Measurements from ENCODE around the gene BSDC1.
A peak's percentile ranks its signal among the peaks of the same experiment; 100 is the strongest.

BSDC1 gene

GRCh38 chr1:32376199-32376598, 18.0 kb downstream of the BSDC1 start:
- no peak for DNase-seq (ENCODE audit: insufficient read length, low spot score)
- FAIRE-seq, result no peak
- TF ChIP-seq POLR2A (IDR thresholded peaks at IDR 0.05; ENCODE audit: low read depth, low read length), result no peak

GRCh38 chr1:32373996-32374592, 20.1 kb downstream of the BSDC1 start:
- no peak for FAIRE-seq
- TF ChIP-seq TAF1 (IDR thresholded peaks at IDR 0.05; ENCODE audit: low read depth, low read length) (no peak), SPI1 (IDR thresholded peaks at IDR 0.05; ENCODE audit: low read depth, low read length) (no peak), PAX5 (IDR thresholded peaks at IDR 0.05; ENCODE audit: insufficient read depth, low read length, severe bottlenecking) (no peak), POU2F2 (IDR thresholded peaks at IDR 0.05; ENCODE audit: low read depth, low read length) (no peak)

GRCh38 chr1:32372149-32372756, 22.0 kb downstream of the BSDC1 start:
- TF ChIP-seq POLR2A (IDR thresholded peaks at IDR 0.05; ENCODE audit: low read depth, low read length), result no peak
- no peak for TF ChIP-seq TAF1 (IDR thresholded peaks at IDR 0.05; ENCODE audit: low read depth, low read length)
- TF ChIP-seq PAX5 (IDR thresholded peaks at IDR 0.05; ENCODE audit: insufficient read depth, low read length, severe bottlenecking), result no peak
- DNase-seq (ENCODE audit: insufficient read length, low spot score) (peak; percentile 38), FAIRE-seq (peak; percentile 91)

More at GRCh38 chr1:32373996-32374592, 20.1 kb downstream of the BSDC1 start:
- DNase-seq (ENCODE audit: insufficient read length, low spot score), result no peak

- no peak for DNase-seq (ENCODE audit: insufficient read length, low spot score)
- TF ChIP-seq POLR2A (IDR thresholded peaks at IDR 0.05; ENCODE audit: low read depth, low read length) (no peak), POU2F2 (IDR thresholded peaks at IDR 0.05; ENCODE audit: low read depth, low read length) (no peak)
These were observed 26.2 kb downstream of the BSDC1 start for GRCh38 chr1:32367912-32368635.

GRCh38 chr1:32365445-32365844, 28.8 kb downstream of the BSDC1 start:
- TF ChIP-seq TAF1 (IDR thresholded peaks at IDR 0.05; ENCODE audit: low read depth, low read length), result no peak
- no peak for TF ChIP-seq POLR2AphosphoS5 (IDR thresholded peaks at IDR 0.05; ENCODE audit: low read depth, low read length)
- TF ChIP-seq POU2F2 (IDR thresholded peaks at IDR 0.05; ENCODE audit: low read depth, low read length), result no peak
- FAIRE-seq, result no peak
- no peak for DNase-seq (ENCODE audit: insufficient read length, low spot score)

More at GRCh38 chr1:32367912-32368635, 26.2 kb downstream of the BSDC1 start:
- no peak for FAIRE-seq

GRCh38 chr1:32364836-32365235, 29.4 kb downstream of the BSDC1 start:
- TF ChIP-seq POU2F2 (IDR thresholded peaks at IDR 0.05; ENCODE audit: low read depth, low read length), result no peak
- TF ChIP-seq POLR2AphosphoS5 (IDR thresholded peaks at IDR 0.05; ENCODE audit: low read depth, low read length), result no peak
- no peak for TF ChIP-seq POLR2A (IDR thresholded peaks at IDR 0.05; ENCODE audit: low read depth, low read length)
- TF ChIP-seq PAX5 (IDR thresholded peaks at IDR 0.05; ENCODE audit: insufficient read depth, low read length, severe bottlenecking), result no peak
- no peak for FAIRE-seq

GRCh38 chr1:32363713-32364112, 30.5 kb downstream of the BSDC1 start:
- no peak for DNase-seq (ENCODE audit: insufficient read length, low spot score)
- FAIRE-seq, result no peak
- TF ChIP-seq TAF1 (IDR thresholded peaks at IDR 0.05; ENCODE audit: low read depth, low read length) (no peak), POLR2AphosphoS5 (IDR thresholded peaks at IDR 0.05; ENCODE audit: low read depth, low read length) (no peak), POLR2A (IDR thresholded peaks at IDR 0.05; ENCODE audit: low read depth, low read length) (no peak), PAX5 (IDR thresholded peaks at IDR 0.05; ENCODE audit: insufficient read depth, low read length, severe bottlenecking) (no peak)

More at GRCh38 chr1:32364836-32365235, 29.4 kb downstream of the BSDC1 start:
- no peak for DNase-seq (ENCODE audit: insufficient read length, low spot score)

- TF ChIP-seq TAF1 (IDR thresholded peaks at IDR 0.05; ENCODE audit: low read depth, low read length), result no peak
- TF ChIP-seq POU2F2 (IDR thresholded peaks at IDR 0.05; ENCODE audit: low read depth, low read length), result no peak
- no peak for TF ChIP-seq POLR2A (IDR thresholded peaks at IDR 0.05; ENCODE audit: low read depth, low read length)
- TF ChIP-seq PAX5 (IDR thresholded peaks at IDR 0.05; ENCODE audit: insufficient read depth, low read length, severe bottlenecking), result no peak
- no peak for TF ChIP-seq POLR2AphosphoS5 (IDR thresholded peaks at IDR 0.05; ENCODE audit: low read depth, low read length)
- TF ChIP-seq SPI1 (IDR thresholded peaks at IDR 0.05; ENCODE audit: low read depth, low read length), result no peak
- DNase-seq (ENCODE audit: insufficient read length, low spot score) (no peak), FAIRE-seq (no peak)
These were observed 31.5 kb downstream of the BSDC1 start, which contains the start of the genes FAM229A and TSSK3 for GRCh38 chr1:32362474-32363313. Gene FAM229A, minus strand, starts transcription at chr1:32362485. Its CDS starts 394 bp downstream, at chr1:32362091. Gene TSSK3, plus strand, starts transcription at chr1:32362539. Its CDS starts 163 bp downstream, at chr1:32362702.

GRCh38 chr1:32361674-32362473, 32.4 kb downstream of the BSDC1 start:
- TF ChIP-seq POLR2A (IDR thresholded peaks at IDR 0.05; ENCODE audit: low read depth, low read length) (0 out of 2 replicates have a peak, but pooled peaks have one; percentile 30), TAF1 (IDR thresholded peaks at IDR 0.05; ENCODE audit: low read depth, low read length) (no peak), POLR2AphosphoS5 (IDR thresholded peaks at IDR 0.05; ENCODE audit: low read depth, low read length) (no peak), SPI1 (IDR thresholded peaks at IDR 0.05; ENCODE audit: low read depth, low read length) (no peak)
- DNase-seq (ENCODE audit: insufficient read length, low spot score), result peak; percentile 62
- peak; percentile 9 for FAIRE-seq
